RPMI8226 (cell line): ENCODE data around the gene EVA1A.

ENCODE experiments used
- DNase-seq: peaks from one replicate; pipeline ENCODE4 v3.0.0-alpha.2; 2015

The EVA1A gene

GRCh38 chr2:75539955-75540716 lies 20.6 kb downstream of the EVA1A start:
- no peak for DNase-seq

- no peak for DNase-seq
Measured at GRCh38 chr2:75538521-75539490, 21.9 kb downstream of the EVA1A start.

- DNase-seq: no peak
Measured at GRCh38 chr2:75537658-75538057, 23.1 kb downstream of the EVA1A start.

- DNase-seq: no peak
Measured at GRCh38 chr2:75533135-75533534, 27.6 kb downstream of the EVA1A start.

GRCh38 chr2:75532488-75532887 lies 28.3 kb downstream of the EVA1A start:
- no peak for DNase-seq

GRCh38 chr2:75528221-75528977 lies 32.3 kb downstream of the EVA1A start:
- no peak for DNase-seq

- DNase-seq: no peak
Measured at GRCh38 chr2:75527676-75528075, 33.1 kb downstream of the EVA1A start.

- no peak for DNase-seq
Measured at GRCh38 chr2:75526842-75527241, 33.9 kb downstream of the EVA1A start.

- no peak for DNase-seq
Measured at GRCh38 chr2:75525434-75526310, 35.1 kb downstream of the EVA1A start.

GRCh38 chr2:75524276-75524911 lies 36.3 kb downstream of the EVA1A start:
- no peak for DNase-seq

- no peak for DNase-seq
Measured at GRCh38 chr2:75523313-75524275, 37.1 kb downstream of the EVA1A start.

GRCh38 chr2:75522543-75523312 lies 38.0 kb downstream of the EVA1A start:
- no peak for DNase-seq

- DNase-seq: no peak
Measured at GRCh38 chr2:75521225-75521872, 39.4 kb downstream of the EVA1A start.

- no peak for DNase-seq
Measured at GRCh38 chr2:75519843-75520242, 40.9 kb downstream of the EVA1A start.

GRCh38 chr2:75518638-75519465 lies 41.9 kb downstream of the EVA1A start:
- DNase-seq: no peak

GRCh38 chr2:75517547-75518230 lies 43.0 kb downstream of the EVA1A start:
- DNase-seq: no peak
